Measurements from ENCODE around the gene LRRC19.

DNA sequence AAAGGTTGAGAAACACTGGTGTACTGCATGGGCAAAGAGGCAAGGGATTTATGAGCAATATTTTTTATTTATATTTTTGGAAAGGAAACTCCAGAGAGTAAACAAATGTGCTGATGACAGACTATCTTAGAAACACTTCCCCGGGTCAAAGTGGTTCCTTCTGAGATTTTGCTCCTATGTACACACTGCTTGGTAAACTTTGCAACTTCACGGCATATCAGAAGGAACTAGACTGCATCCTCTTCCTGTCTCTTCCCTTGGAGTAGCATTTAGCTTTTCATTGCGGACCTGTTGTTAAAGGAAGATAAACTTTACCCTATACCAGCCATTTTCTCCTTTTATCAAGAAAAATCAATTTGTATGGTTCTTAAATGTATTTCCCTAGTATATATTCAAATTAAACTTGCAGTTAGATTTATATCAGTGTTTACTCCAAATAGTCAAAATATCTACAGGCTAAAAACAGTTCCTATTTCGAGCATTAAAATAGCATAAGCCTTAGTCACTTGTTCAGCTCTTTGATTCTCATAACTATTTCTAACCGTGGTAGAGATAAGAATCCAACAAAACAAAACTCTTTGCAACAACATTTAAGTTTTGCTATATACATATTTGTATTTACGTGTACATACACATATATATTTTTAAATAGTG, 48.0 kb upstream of the LRRC19 start:
- TF ChIP-seq EP300 (IDR thresholded peaks at IDR 0.05) (no peak), POLR2A (IDR thresholded peaks at IDR 0.05) (no peak)

All from gastroesophageal sphincter (tissue), 2 donors.